Measurements from ENCODE around the gene MTCH2. TPM values are rescaled to one million over a fixed set of nuclear protein-coding genes. Genes with fewer than 3 reads are reported as not detected.
A peak's percentile ranks its signal among the peaks of the same experiment; 100 is the strongest.

Gene MTCH2
- total RNA-seq, 1 donor from 2014 or later: 83.6 TPM

DNA sequence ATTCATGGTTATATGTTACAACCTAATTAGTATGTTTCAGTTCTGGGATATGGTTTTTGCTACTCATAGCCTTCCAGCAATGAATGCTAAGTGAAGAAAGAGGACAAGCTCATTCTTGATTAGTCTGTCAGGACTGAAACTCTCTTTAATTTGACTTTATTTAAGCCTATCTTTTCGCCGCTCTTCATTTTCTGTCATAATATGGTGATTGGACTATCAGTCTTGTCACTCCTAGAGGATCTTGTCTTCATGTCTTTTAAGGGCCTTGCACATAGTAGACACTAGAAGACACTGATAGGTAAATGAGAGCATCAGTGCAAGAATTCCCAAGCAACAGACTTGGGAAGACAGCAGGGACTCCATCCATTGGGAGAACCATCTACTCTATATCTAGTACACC, 18.9 kb upstream of the MTCH2 start:
- Histone ChIP-seq H3K4me1 (no peaks in the 10 kb centered on the region), H3K4me2 (no peak overlapping the region), H3K9me3 (ENCODE audit: low read depth) (no peaks in the 10 kb centered on the region), H3F3A (ENCODE audit: low read depth) (no peaks in the 10 kb centered on the region), H2AFZ (replicated peaks) (no peak overlapping the region), H3K27ac (no peak overlapping the region), H3K4me3 (no peak overlapping the region), H3K79me2 (ENCODE audit: low read depth) (no peaks in the 10 kb centered on the region), H4K20me1 (ENCODE audit: low read depth) (no peaks in the 10 kb centered on the region), H3K9ac (no peak overlapping the region), H3K27me3 (no peaks in the 10 kb centered on the region), H3K36me3 (no peaks in the 10 kb centered on the region)
- H3K4me3 Mint-ChIP-seq: no peak overlapping the region
- no peaks in the 10 kb centered on the region for H3K36me3 Mint-ChIP-seq
- TF ChIP-seq, protein P1, sequence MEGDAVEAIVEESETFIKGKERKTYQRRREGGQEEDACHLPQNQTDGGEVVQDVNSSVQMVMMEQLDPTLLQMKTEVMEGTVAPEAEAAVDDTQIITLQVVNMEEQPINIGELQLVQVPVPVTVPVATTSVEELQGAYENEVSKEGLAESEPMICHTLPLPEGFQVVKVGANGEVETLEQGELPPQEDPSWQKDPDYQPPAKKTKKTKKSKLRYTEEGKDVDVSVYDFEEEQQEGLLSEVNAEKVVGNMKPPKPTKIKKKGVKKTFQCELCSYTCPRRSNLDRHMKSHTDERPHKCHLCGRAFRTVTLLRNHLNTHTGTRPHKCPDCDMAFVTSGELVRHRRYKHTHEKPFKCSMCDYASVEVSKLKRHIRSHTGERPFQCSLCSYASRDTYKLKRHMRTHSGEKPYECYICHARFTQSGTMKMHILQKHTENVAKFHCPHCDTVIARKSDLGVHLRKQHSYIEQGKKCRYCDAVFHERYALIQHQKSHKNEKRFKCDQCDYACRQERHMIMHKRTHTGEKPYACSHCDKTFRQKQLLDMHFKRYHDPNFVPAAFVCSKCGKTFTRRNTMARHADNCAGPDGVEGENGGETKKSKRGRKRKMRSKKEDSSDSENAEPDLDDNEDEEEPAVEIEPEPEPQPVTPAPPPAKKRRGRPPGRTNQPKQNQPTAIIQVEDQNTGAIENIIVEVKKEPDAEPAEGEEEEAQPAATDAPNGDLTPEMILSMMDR (IDR thresholded peaks at IDR 0.05): no peak
- no peak for TF ChIP-seq EZH2 (IDR thresholded peaks at IDR 0.05)
- no peak for TF ChIP-seq EZH2phosphoT487 (IDR thresholded peaks at IDR 0.05)
- H3K4me1 Mint-ChIP-seq: peaks cover 6% of the 10 kb centered on the region
- no peaks in the 10 kb centered on the region for H3K9me3 Mint-ChIP-seq
- no peak for DNase-seq (ENCODE audit: low spot score)
- peaks cover 3% of the 10 kb centered on the region for H3K27me3 Mint-ChIP-seq (ENCODE audit: insufficient read depth, low read depth)
- no peak overlapping the region for H3K27ac Mint-ChIP-seq

GRCh38 chr11:47659276-47659675, 16.9 kb upstream of the MTCH2 start:
- Histone ChIP-seq H4K20me1 (ENCODE audit: low read depth) (no peaks in the 10 kb centered on the region), H3K4me3 (no peak overlapping the region), H3K27ac (no peak overlapping the region), H3K9me3 (ENCODE audit: low read depth) (no peaks in the 10 kb centered on the region), H3K9ac (no peak overlapping the region), H3K79me2 (ENCODE audit: low read depth) (no peaks in the 10 kb centered on the region), H2AFZ (replicated peaks) (no peak overlapping the region), H3K27me3 (no peaks in the 10 kb centered on the region), H3F3A (ENCODE audit: low read depth) (no peaks in the 10 kb centered on the region), H3K4me1 (no peaks in the 10 kb centered on the region), H3K4me2 (no peak overlapping the region), H3K36me3 (no peaks in the 10 kb centered on the region)
- TF ChIP-seq EZH2 (IDR thresholded peaks at IDR 0.05): no peak
- no peak for TF ChIP-seq EZH2phosphoT487 (IDR thresholded peaks at IDR 0.05)
- DNase-seq (ENCODE audit: low spot score): no peak
- H3K4me1 Mint-ChIP-seq: peaks cover 6% of the 10 kb centered on the region
- H3K27ac Mint-ChIP-seq: no peak overlapping the region
- H3K4me3 Mint-ChIP-seq: no peak overlapping the region
- peaks cover 6% of the 10 kb centered on the region for H3K27me3 Mint-ChIP-seq (ENCODE audit: insufficient read depth, low read depth)
- no peaks in the 10 kb centered on the region for H3K36me3 Mint-ChIP-seq
- H3K9me3 Mint-ChIP-seq: no peaks in the 10 kb centered on the region

- Histone ChIP-seq H3F3A (ENCODE audit: low read depth) (peaks cover 1% of the 10 kb centered on the region), H2AFZ (replicated peaks) (no peak overlapping the region), H3K27ac (no peak overlapping the region), H3K4me3 (no peak overlapping the region), H3K36me3 (no peaks in the 10 kb centered on the region), H4K20me1 (ENCODE audit: low read depth) (no peaks in the 10 kb centered on the region), H3K27me3 (no peaks in the 10 kb centered on the region), H3K4me1 (no peaks in the 10 kb centered on the region), H3K4me2 (no peak overlapping the region), H3K79me2 (ENCODE audit: low read depth) (no peaks in the 10 kb centered on the region), H3K9me3 (ENCODE audit: low read depth) (no peaks in the 10 kb centered on the region), H3K9ac (no peak overlapping the region)
- TF ChIP-seq, protein P1 (IDR thresholded peaks at IDR 0.05): no peak
- TF ChIP-seq EZH2 (IDR thresholded peaks at IDR 0.05): no peak
- TF ChIP-seq EZH2phosphoT487 (IDR thresholded peaks at IDR 0.05): no peak
- no peak for DNase-seq (ENCODE audit: low spot score)
- Mint-ChIP-seq H3K36me3 (no peaks in the 10 kb centered on the region), H3K27ac (no peak overlapping the region), H3K4me1 (no peaks in the 10 kb centered on the region), H3K27me3 (ENCODE audit: insufficient read depth, low read depth) (peaks cover 9% of the 10 kb centered on the region), H3K4me3 (no peak overlapping the region), H3K9me3 (peaks cover 6% of the 10 kb centered on the region)
Measured at GRCh38 chr11:47656260-47656885, 14.0 kb upstream of the MTCH2 start.

DNA sequence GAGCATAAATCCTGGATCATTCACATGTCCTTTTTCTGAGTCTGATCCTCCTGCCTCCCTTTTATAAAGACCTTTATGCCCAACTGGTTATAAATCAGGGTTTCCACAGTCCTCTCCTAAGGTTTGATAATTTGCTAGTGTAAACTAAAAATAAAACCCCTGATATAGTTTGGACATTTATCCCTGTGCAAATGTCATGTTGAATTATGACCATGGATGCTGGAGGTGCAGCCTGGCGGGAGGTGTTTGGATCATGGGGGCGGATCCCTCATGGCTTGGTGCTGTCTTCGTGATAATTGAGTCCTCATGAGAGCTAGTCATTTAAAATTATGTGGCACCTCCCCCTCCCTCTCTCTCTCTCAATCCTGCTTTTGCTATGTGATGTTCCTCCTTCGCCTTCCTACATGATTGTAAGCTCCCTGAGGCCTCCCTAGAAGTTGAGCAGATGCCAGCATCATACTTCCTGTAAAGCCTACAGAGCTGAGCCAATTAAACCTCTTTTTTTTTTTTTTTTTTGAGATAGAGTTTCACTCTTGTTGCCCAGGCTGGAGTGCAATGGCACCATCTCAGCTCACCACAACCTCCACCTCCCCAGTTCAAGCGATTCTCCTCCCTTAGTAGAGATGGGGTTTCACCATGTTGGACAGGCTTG, 9.6 kb upstream of the MTCH2 start:
- DNase-seq (ENCODE audit: low spot score): no peak
- Mint-ChIP-seq H3K4me3 (no peak overlapping the region), H3K4me1 (no peaks in the 10 kb centered on the region), H3K36me3 (no peaks in the 10 kb centered on the region), H3K9me3 (peaks cover 6% of the 10 kb centered on the region), H3K27ac (no peak overlapping the region), H3K27me3 (ENCODE audit: insufficient read depth, low read depth) (peaks cover 6% of the 10 kb centered on the region)
- no peak overlapping the region for H3K27ac ChIP-seq
- no peaks in the 10 kb centered on the region for H3K27me3 ChIP-seq
- H3K9ac ChIP-seq: no peak overlapping the region
- no peaks in the 10 kb centered on the region for H3K79me2 ChIP-seq (ENCODE audit: low read depth)
- H3K4me1 ChIP-seq: no peaks in the 10 kb centered on the region
- no peak overlapping the region for H3K4me3 ChIP-seq
- no peaks in the 10 kb centered on the region for H3K9me3 ChIP-seq (ENCODE audit: low read depth)
- no peak overlapping the region for H3K4me2 ChIP-seq
- H2AFZ ChIP-seq (replicated peaks): peak overlapping the region; percentile 96
- TF ChIP-seq EZH2phosphoT487 (IDR thresholded peaks at IDR 0.05) (no peak), EZH2 (IDR thresholded peaks at IDR 0.05) (no peak)
- TF ChIP-seq, protein P1 (IDR thresholded peaks at IDR 0.05): no peak
- H3F3A ChIP-seq (ENCODE audit: low read depth): peaks cover 7% of the 10 kb centered on the region
- no peaks in the 10 kb centered on the region for H3K36me3 ChIP-seq
- H4K20me1 ChIP-seq (ENCODE audit: low read depth): no peaks in the 10 kb centered on the region

Data from neural progenitor cell (in vitro differentiated cells).